ENCODE measurements around the gene CD55.

The CD55 gene

DNA sequence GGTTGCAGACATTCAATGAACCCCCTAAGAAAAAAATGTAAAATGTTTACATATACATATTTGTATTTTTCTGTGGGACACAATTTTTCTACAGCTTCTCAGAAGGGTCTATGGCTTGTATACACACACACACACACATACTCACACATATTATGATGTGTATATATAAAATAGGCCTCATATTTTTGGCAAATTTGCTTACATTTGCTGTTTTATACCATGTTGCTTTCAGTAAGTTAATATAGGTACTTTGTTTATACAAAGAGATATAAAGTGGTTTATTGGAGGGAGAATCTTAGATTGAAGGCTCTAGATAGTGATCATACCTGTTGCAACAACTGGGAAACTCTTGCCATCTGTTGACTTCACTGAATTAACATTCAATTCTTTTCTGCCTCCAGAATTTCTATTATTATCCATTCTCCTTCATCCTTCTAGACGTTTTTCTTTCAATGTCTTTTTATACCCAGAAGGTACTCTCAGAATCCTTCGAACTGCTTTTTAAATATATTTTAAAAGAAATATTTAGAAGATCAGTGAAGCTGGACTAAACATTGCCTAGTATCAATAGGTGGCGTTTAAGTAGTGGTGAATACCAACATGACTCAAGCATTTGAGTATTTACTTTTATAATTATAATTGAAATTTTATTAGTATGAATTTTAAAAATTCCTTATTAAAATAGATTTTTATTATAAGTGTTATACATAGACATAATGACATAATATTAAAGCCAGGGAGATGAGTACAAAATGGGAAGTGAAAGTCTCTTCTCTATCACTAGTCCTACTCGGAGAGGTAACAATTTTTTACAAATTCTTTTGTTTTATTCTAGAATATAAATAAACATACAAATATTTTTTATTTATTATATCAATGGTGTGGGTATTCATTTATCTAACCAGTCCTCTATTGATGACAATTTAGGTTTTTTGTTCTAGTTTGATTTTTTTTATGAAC, 10.2 kb downstream of the CD55 start:
- DNase-seq, result no peak

DNA sequence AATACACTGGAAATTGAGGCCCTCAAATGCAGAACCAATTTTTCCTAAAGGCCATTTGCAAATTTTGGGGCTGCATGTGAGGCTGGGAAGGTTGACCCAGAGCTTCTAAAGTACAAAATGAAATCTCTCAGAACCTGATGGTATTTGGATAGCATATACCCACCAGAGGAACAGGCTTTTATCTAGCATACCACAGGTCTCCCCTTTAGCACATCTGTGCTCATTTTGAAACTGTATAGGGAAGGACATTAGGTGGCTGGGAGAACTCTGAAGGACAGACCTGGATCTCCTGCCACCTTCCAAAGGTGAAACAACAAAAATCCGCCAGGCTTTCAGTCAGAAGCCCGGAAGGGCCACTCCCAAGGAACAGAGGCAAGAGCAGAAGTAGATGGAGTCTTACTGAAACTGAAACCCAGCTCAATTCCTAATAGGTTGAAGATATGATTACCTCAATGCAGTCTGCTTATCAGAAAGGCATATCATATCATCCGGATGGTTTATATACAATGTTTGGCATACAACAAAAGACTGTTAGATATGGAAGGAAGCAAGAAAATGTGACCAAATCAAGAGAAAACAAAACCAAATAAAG, 11.6 kb downstream of the CD55 start:
- DNase-seq, result no peak

DNA sequence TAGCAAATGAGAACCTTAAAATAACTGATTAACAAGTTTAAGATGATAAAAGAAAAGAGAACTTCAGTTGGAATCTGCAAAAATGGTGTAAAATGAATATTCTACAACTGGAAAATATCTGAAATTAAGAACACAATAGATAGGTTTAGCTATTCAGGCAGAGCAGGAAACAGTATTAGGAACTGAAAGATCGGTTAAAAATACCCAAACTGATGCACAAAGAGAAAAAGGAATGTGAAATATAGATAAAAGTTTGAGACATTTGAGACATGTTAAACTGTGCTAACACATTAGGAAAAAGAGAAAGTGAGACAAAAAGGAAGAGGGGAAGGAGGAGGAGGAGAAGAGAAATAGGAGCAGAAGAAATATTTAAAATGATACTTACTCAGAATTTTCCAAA, 12.1 kb downstream of the CD55 start:
- peak in 1 of 6 experiments; percentile 11 for DNase-seq

GRCh38 chr1:207334337-207334736, 12.9 kb downstream of the CD55 start:
- DNase-seq, result no peak

GRCh38 chr1:207335138-207335537, 13.7 kb downstream of the CD55 start:
- no peak for DNase-seq

- DNase-seq, result peak in 4 of 6 experiments; percentile 12 to 56 (median 48)
These were observed 14.4 kb downstream of the CD55 start for GRCh38 chr1:207335695-207336363.

GRCh38 chr1:207336559-207337467, 15.3 kb downstream of the CD55 start:
- DNase-seq, result peak in 5 of 6 experiments; percentile 11 to 64 (median 56)

- no peak for DNase-seq
These were observed 20.9 kb downstream of the CD55 start for GRCh38 chr1:207342332-207342731.

- no peak for DNase-seq
These were observed 22.2 kb downstream of the CD55 start for GRCh38 chr1:207343675-207344074.

DNA sequence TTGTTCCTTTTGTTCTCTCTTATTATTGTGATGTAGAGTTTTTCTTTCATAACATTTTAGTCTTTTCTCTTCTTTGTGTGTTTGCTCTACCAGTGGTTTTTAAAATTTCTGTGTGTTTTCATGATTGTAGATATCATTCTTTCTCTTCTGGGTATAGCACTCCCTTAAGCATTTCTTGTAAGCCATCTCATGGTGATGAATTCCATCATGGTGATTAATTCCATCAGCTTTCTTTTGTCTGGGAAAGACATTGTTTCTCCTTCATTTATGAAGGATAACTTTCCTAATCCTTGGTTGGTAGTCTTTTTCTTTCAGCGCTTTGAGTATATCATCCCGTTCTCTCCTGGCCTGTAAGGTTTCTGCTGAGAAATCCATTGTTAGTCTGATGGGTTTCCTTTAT, 22.7 kb downstream of the CD55 start:
- no peak for DNase-seq

DNA sequence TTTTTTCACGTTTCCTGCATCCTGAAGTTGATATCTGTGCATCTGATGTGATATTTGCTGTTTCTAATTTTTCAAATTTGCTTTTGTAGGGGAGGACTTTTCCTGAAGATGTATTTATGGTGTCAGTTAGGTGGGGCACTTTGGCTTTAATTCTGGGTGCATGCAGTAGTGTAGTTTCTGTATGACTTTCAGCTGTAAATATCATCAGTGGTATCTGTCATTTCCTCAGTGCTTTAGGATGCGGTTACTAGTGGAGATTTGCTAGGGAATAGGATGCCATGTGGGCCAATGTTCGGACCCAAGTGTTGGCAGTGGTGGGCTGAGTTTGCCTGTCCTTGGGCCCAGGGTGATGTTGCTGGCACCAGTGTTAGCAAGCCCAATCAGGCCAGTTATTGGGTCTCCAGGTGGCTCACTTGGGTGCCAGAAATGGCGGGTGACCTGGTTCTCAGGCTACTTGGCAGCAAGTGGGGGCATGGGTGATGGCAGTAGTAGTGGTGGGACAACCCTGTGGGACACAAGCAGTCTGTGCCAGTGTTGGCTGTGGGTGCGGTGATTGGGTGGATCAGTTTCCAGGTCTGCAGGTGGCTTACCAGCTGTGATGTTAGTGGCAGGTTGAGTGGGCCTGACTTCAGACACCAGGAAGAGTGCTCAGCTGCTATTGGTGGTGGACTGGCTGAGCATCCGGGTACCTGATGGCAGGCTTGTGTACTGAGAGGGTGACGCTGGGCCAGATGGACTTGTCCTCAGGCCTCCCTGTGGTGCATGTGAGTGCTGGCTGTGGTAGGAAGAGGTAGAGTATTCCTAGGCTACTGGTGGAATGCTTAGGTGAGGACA, 24.4 kb downstream of the CD55 start:
- no peak for DNase-seq

DNA sequence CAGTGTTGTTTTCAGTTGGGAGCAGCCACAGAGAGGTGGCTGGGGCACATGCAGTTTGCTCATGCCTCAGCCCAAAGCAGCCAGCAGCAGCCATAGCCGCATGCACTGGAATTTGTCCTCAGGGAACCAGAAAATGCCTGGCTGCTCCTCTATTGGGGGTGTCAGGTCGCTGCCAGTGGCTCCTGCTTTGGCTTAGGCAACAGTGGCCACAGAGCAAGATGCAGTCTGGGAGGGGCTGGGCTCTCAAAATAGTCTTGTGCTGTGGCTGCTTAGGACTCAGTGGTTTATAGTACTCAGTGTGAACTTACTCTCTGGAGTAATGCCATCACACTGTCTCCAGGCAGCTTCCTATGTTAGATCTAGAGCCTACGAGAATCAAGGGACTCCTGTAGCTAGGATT, 25.0 kb downstream of the CD55 start:
- no peak for DNase-seq

DNA sequence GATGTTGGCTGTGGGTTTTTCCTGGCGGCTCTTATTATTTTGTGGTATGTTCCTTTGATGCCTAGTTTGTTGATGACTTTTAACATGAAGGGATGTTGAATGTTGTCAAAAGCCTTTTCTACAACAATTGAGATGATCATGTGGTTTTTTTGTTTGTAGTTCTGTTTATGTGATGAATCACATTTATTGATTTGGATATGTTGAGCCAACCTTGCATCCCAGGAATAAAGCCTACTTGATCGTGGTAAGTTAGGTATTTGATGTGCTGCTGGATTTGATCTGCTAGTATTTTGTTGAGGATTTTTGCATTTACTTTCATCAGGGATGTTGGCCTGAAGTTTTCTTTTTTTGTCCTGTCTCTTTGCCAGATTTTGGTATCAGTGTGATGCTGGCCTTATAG, 28.5 kb downstream of the CD55 start:
- no peak for DNase-seq

DNA sequence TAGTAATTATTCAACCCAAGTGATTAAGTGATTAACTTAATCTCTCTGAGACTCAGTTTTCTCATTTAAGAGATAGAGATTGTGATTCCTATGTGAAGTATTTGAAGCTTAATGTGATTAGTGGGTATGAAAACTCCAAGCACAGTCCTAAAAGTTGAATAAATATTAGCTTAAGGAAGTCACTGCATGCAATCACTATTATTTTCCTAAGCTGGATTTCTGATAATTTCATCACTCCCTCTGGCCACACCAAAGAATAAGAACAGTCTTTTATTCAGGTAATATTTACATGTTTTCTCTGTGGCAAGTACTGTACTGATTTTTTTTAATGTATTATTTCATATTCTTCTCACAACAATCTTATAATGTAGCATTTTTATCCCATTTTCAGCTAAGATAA, 31.1 kb downstream of the CD55 start:
- DNase-seq, result no peak

DNA sequence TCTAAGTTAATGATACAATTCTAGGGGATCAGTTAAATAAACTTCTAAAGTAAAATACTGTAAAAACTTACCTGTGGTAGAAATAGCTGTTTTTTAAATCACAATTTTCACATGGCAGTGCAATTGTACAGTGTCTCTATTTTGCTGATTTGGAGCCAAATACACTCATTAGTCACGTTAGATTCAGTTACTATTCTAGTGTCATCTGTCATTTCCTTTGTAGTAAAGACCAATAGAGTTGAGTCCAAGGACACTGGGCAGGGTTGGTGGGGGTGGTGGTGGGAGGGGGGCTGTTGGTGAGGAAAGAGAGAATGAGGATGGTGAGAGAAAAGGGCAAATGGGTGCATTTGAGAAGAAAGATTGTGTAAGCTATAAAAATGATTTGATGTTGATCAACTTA, 33.6 kb downstream of the CD55 start:
- no peak for DNase-seq

DNA sequence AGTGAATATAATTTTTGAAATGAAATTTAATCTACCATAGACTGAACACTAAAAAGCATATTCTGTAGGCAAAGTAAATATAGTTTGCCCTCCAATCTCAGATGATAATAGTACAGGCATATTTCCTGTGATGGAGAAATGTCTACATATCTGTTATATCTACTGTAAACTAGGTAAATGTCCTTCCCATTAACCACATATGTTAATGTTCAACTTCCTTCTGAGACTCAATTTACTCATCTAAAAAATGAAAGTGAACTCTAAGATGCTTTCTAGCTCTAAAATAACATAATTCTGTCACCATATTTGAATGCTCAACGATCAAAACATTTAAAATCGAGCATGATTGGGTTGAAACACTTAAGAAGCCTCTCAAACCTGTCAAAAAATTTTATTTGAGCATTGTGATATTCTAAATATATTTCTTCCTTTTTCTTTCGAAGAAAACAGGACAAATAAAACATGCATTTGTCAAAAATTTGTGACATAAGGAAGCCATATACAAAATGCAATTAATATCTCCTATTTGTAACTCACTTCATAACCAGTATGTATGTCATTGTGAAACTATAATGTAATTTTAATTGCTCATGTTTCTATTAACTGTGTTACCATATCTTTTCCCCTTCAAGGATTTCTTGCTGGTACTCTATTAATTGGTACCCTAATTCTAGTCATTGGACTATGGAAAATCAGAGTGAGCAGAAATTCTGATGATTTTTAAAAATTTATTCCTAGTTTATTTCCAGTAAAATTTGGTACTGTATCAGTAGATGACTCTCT, 34.2 kb downstream of the CD55 start:
- DNase-seq, result no peak

DNA sequence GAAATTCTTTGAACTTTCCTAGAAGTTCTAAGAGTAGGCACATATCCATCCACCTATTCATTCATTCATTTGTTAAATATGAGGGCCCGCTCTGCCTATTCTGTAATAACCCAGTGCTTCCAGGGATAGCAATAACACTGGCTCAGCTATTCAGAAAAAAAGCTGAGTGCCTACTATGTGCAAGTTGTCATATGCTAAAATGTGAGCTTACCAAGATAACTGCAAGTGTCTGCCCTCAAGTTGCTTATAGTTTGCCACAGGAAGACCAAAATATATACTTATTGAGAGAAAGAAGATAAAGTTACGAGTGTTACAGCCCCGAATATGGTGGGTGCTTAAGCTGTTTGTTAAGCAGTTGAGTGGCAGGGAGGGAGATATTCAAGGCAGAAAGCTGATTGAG, 39.6 kb downstream of the CD55 start:
- DNase-seq, result no peak

DNA sequence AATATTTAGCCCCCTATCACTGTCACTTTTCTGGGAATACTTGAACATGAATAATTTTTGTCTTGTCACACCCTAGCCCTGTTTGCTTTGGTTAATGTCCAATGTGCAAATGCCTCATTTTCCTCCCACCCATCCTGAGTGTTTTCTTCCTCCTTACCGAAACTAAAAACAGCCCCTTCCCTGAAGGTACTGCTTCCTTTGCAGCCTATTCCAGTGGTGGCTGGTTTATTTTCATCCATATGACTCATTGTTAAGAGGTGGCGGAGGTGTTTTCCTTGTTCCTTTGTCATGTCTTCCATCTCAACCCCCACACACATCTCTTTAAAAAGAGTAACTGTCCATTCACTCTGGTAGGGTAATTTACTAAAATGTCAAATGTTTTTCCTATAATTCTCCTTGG, 40.4 kb downstream of the CD55 start:
- DNase-seq, result no peak

DNA sequence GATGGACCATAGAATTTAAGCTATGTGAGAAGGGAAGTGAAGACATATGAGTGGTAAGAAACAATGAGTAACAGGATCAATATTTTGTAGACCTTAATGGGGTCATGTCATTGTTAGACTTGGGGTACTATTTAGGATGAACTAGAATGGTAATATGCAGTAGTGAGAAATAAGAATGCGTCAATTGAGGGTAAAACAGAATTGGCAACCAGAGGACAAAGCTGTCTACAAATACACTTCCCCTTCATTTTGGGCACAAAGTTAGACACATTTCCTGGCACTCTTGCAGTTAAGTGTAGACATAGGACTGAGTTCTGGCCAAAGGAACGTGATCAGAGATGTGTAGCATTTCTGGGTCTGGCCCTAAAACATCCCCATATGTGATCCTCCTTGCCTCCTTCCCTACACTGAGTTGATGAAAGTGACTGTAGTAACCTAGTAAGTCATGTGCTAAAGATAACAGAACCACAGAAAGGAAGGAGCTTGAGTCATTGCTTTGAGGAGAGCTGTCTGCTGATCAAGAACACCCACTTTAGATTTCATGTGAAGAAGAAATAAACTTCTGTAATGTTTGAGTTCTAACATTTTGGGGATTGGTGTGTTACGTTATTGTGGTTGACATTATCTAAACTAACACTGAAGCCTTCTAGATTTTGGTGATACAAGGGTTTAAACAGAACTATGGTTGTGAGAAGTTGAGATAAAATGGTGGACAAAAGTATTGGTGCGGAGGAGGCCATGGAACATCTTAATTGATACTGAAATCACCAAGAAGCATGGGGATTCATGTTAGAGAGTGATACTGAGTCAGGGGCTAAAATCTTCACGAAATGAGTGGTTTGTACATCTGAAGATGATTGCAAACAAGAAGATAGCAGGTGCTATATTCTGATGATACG, 41.7 kb downstream of the CD55 start:
- peak in 3 of 6 experiments; percentile 17 to 38 (median 34) for DNase-seq

- DNase-seq, result no peak
These were observed 42.4 kb downstream of the CD55 start for GRCh38 chr1:207363871-207364270.

Data from stimulated activated naive CD4-positive, alpha-beta T cell (primary cell).